CD8-positive, alpha-beta memory T cell (primary cell): ENCODE data around the gene TMEFF1. TPM values are rescaled to one million over a fixed set of nuclear protein-coding genes. Genes with fewer than 3 reads are reported as not detected.
A peak's percentile ranks its signal among the peaks of the same experiment; 100 is the strongest.
"Not testable (repeated sequence)": the region's sequence is repeated elsewhere in the genome, so short reads cannot be mapped to it uniquely, and the experiment has no call there.

ENCODE experiments used
- CTCF ChIA-PET: fragments of 350-600 bp; sonication (Branson Sonifier 250); formaldehyde crosslinking; loops from one replicate; lab custom pipeline; 2021; ENCODE audit warnings: antibody characterized with exemption; lab: Charles Lee
- POLR2A ChIA-PET: fragments of 350-600 bp; sonication (Branson Sonifier 250); formaldehyde crosslinking; loops from one replicate; lab custom pipeline; 2021; ENCODE audit warnings: antibody characterized with exemption; lab: Charles Lee
- DNase-seq, 5 donors: peaks; one replicate each; pipeline versions ENCODE4 v3.0.0 to v3.0.0-alpha.2; 2020 to 2022; ENCODE audit warnings: mixed read lengths in 1 of 5
- H3K27ac ChIP-seq: one replicate; pipeline ENCODE4 v1.7.0; 2013; ENCODE audit warnings: low read depth, mild to moderate bottlenecking, low read length, moderate library complexity
- H3K27me3 ChIP-seq: 2 replicates; pipeline ENCODE4 v1.7.0; 2013; ENCODE audit warnings: low read length, mild to moderate bottlenecking; ENCODE audit not compliant: insufficient read depth, poor library complexity, severe bottlenecking
- H3K36me3 ChIP-seq: 2 replicates; pipeline ENCODE4 v1.7.0; 2013; ENCODE audit warnings: mild to moderate bottlenecking, low read length, moderate library complexity; ENCODE audit not compliant: insufficient read depth
- H3K4me1 ChIP-seq: 2 replicates; pipeline ENCODE4 v1.7.0; 2013; ENCODE audit warnings: mild to moderate bottlenecking, low read length, moderate library complexity; ENCODE audit not compliant: insufficient read depth
- H3K4me3 ChIP-seq: 2 replicates; pipeline ENCODE4 v1.7.0; 2013; ENCODE audit warnings: mild to moderate bottlenecking, low read length
- H3K9me3 ChIP-seq: 2 replicates; pipeline ENCODE4 v1.7.0; 2013; ENCODE audit warnings: mild to moderate bottlenecking, low read length
- H3K27ac Mint-ChIP-seq, 8 donors: one replicate each; pipeline ENCODE4 v1.8.0; 2020 to 2021; ENCODE audit warnings: mixed read lengths in 8 of 8, mild to moderate bottlenecking in 6 of 8, inconsistent platforms in 3 of 8, moderate library complexity in 3 of 8
- H3K27me3 Mint-ChIP-seq, 2 donors: one replicate each; pipeline ENCODE4 v1.8.0; 2020 to 2021; ENCODE audit warnings: mixed read lengths in 2 of 2, mild to moderate bottlenecking in 1 of 2, moderate library complexity in 1 of 2
- H3K36me3 Mint-ChIP-seq, 3 donors: one replicate each; pipeline ENCODE4 v1.8.0; 2020 to 2021; ENCODE audit warnings: mixed read lengths in 3 of 3, inconsistent platforms in 1 of 3, mild to moderate bottlenecking in 1 of 3
- H3K4me1 Mint-ChIP-seq, 3 donors: one replicate each; pipeline ENCODE4 v1.8.0; 2020 to 2021; ENCODE audit warnings: mixed read lengths in 3 of 3, inconsistent platforms in 1 of 3, mild to moderate bottlenecking in 1 of 3
- H3K4me3 Mint-ChIP-seq, 7 donors: one replicate each; pipeline ENCODE4 v1.8.0; 2020 to 2021; ENCODE audit warnings: mixed read lengths in 7 of 7, mild to moderate bottlenecking in 6 of 7, moderate library complexity in 4 of 7, inconsistent platforms in 2 of 7
- H3K9me3 Mint-ChIP-seq, 5 donors: one replicate each; pipeline ENCODE4 v1.8.0; 2020 to 2022; ENCODE audit warnings: mixed read lengths in 5 of 5, mild to moderate bottlenecking in 3 of 5, moderate library complexity in 2 of 5, inconsistent platforms in 1 of 5
- polyA plus RNA-seq: library from polyadenylated mRNA; unstranded; fragments of 300-500 nt; fragmentation: Illumina TruSeq; gene quantifications from one replicate; pipeline ENCODE4 v1.2.3, GENCODE V29; 2021
- total RNA-seq, 2 experiments: library from RNA; stranded (reverse); gene quantifications; one replicate each; pipeline ENCODE4 v1.2.3, GENCODE V29; 2021

Gene TMEFF1
- total and polyA plus RNA-seq, 3 experiments from 2014 or later, result 0.37 to 0.38 TPM; not detected in 1

DNA sequence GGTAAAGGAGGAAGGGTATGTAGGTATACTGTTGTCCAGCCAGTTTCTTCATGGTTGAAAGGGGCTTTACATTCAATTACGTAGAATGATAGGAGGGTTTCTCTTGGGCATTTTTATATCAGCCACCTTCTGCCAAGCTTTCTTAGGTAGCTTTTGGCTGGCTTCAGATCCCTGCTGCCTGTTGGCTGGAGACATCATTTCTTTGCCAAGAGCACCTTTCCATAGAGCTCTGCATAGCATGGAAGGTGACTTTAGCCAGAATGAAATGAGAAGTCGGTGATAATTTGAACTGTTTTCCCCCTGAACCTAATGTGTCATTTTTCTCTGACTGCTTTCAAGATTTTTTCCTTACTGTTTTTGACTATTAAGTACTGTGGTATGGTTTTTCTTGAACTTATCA lies 26.9 kb downstream of the TMEFF1 start:
- H3K4me3 Mint-ChIP-seq, result no peak overlapping the region
- no peak for DNase-seq
- H3K4me1 Mint-ChIP-seq, result no peaks in the 10 kb centered on the region
- Histone ChIP-seq H3K4me1 (no peaks in the 10 kb centered on the region), H3K36me3 (no peaks in the 10 kb centered on the region), H3K9me3 (no peaks in the 10 kb centered on the region), H3K27ac (no peak overlapping the region), H3K4me3 (no peak overlapping the region), H3K27me3 (no peaks in the 10 kb centered on the region)
- ChIA-PET POLR2A (no interaction called here), CTCF (no interaction called here)
- no peaks in the 10 kb centered on the region for H3K27me3 Mint-ChIP-seq
- no peaks in the 10 kb centered on the region for H3K9me3 Mint-ChIP-seq
- no peaks in the 10 kb centered on the region for H3K36me3 Mint-ChIP-seq
- no peak overlapping the region for H3K27ac Mint-ChIP-seq

DNA sequence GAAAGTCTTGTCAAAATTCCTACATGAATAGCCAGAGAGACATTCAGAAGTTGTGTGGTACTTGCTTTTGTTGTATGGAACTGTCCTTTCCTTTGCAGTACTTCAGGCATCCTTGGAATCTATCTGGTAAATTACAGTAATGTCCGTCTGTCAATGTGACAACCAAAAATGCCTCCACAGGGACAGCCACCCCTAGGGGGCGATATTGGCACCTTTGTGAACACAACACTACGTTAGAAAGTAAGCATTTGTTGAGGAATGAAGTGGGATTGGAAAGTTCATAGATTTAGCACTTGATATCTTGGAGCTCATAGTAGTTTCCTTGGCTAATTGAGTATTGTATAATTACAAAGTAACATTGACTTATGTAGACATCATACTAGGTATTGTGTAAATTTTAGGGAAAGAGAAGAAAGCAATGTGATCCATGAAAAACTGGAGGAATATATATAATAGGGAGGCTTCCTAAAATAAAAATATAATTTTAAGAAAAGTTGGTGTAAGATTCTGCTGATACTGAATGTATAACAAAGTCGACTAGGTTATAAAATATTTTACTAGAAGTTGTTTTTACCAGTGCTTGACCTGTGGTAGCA lies 32.7 kb downstream of the TMEFF1 start:
- Mint-ChIP-seq H3K27me3 (peaks cover 0 to 2% of the 10 kb centered on the region in 2 donors), H3K36me3 (peaks cover 0 to 18% (median 4%) of the 10 kb centered on the region in 3 donors), H3K27ac (no peak overlapping the region), H3K4me3 (no peak overlapping the region), H3K4me1 (no peaks in the 10 kb centered on the region), H3K9me3 (peaks cover 0 to 2% (median 0%) of the 10 kb centered on the region in 5 donors)
- CTCF ChIA-PET, result interaction anchor here (1.0 kb wide), 1 partner anchor 9 kb away, joined by 5 read pairs; no protein-coding TSS in a partner anchor
- POLR2A ChIA-PET, result no interaction called here
- Histone ChIP-seq H3K36me3 (no peaks in the 10 kb centered on the region), H3K27me3 (no peaks in the 10 kb centered on the region), H3K4me3 (no peak overlapping the region), H3K4me1 (no peaks in the 10 kb centered on the region), H3K9me3 (no peaks in the 10 kb centered on the region), H3K27ac (no peak overlapping the region)
- peak; percentile 1 to 59 (median 30) for DNase-seq

DNA sequence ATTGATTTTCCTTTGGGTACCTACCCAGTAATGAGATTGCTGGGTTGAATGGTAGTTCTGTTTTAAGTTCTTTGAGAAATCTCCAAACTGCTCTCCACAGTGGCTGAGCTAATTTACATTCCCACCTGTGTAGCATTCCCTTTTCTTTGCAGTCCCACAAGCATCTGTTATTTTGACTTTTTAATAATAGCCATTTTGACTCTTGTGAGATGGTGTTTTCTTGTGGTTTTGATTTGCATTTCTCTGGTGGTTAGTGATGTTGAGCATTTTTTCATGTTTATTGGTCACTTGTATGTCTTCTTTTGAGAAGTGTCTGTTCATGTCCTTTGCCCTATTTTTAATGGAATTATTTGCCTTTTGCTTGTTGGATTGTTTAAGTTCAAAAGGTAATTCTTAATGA lies 34.4 kb downstream of the TMEFF1 start:
- H3K4me1 ChIP-seq, H3K4me3 ChIP-seq, POLR2A ChIA-PET, H3K9me3 Mint-ChIP-seq, CTCF ChIA-PET, H3K36me3 ChIP-seq, DNase-seq, H3K27ac Mint-ChIP-seq, H3K4me1 Mint-ChIP-seq, H3K9me3 ChIP-seq, H3K27me3 Mint-ChIP-seq, H3K4me3 Mint-ChIP-seq, H3K27me3 ChIP-seq, H3K27ac ChIP-seq: not testable (repeated sequence)
- peaks cover 0 to 26% (median 4%) of the 10 kb centered on the region in 3 donors for H3K36me3 Mint-ChIP-seq

DNA sequence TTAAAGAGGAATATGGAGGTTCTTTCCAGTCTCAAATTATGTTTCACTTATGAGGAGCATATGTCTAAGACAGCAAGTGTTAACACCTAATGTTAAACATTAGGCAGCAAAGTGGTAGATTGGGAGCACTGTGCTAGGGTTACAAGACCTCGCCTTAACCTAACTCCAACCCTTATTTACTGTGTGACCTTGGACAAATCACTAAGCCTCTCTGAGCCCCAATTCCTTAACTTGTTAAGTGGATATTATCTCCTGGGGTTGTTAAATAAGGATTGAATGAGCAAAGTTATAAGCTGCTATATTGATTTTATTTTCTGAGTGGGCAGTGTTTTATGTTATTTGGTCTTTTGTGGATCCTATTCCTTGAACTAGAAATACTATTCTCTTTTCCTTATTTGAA lies 38.3 kb downstream of the TMEFF1 start:
- peaks cover 0 to 26% (median 4%) of the 10 kb centered on the region in 3 donors for H3K36me3 Mint-ChIP-seq
- POLR2A ChIA-PET, result no interaction called here
- CTCF ChIA-PET, result no interaction called here
- no peak overlapping the region for H3K27ac ChIP-seq
- peaks cover 0 to 2% of the 10 kb centered on the region in 2 donors for H3K27me3 Mint-ChIP-seq
- no peaks in the 10 kb centered on the region for H3K4me1 ChIP-seq
- H3K4me3 Mint-ChIP-seq, result no peak overlapping the region
- H3K27ac Mint-ChIP-seq, result no peak overlapping the region
- no peak overlapping the region for H3K4me3 ChIP-seq
- no peaks in the 10 kb centered on the region for H3K4me1 Mint-ChIP-seq
- H3K27me3 ChIP-seq, result no peaks in the 10 kb centered on the region
- peaks cover 0 to 2% (median 0%) of the 10 kb centered on the region in 5 donors for H3K9me3 Mint-ChIP-seq
- H3K9me3 ChIP-seq, result no peaks in the 10 kb centered on the region
- DNase-seq, result no peak
- no peaks in the 10 kb centered on the region for H3K36me3 ChIP-seq

DNA sequence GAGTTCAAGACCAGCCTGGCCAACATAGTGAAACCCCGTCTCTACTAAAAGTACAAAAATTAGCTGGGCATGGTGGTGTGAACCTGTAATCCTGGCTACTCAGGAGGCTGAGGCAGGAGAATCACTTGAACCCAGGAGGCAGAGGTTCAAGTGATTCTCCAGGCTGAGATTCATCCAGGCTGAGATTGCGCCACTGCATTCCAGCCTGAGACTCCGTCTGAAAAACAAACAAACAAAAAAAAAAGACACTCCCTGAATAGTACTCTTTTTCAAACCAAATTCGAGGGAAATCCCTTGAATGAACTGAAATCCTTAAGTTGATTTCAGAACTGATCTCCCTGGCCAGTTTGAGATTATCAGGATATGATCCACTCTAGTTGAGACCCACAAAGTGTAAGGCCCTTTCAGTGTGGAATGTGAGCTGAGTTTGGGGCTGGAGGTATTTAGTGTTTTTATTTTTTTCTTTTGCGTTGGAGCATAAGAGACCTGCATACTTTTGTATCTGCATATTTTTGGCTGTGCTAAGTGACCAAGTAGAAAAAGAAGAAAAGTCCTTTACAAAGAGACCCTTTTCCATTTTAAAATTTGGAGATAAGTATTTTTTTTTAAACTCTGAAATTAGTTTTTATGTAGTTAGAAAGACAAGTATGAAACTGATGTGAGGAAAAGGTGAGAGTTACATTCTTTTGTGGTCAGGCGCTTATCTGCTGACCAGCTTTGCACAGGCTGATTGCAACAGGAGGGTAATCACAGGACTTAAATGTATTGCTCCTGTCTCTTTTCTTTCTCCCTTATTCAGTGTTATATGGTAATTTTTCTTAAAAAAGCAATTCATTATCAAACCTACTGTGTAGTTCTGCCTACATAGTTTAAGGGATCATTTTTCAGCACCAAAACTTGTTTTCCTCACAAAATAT lies 42.9 kb downstream of the TMEFF1 start:
- Mint-ChIP-seq H3K27me3 (no peaks in the 10 kb centered on the region), H3K27ac (no peak overlapping the region), H3K36me3 (peaks cover 0 to 6% (median 0%) of the 10 kb centered on the region in 3 donors), H3K9me3 (no peaks in the 10 kb centered on the region), H3K4me3 (no peak overlapping the region), H3K4me1 (no peaks in the 10 kb centered on the region)
- no peaks in the 10 kb centered on the region for H3K27me3 ChIP-seq
- DNase-seq, result no peak
- no peaks in the 10 kb centered on the region for H3K4me1 ChIP-seq
- ChIA-PET POLR2A (no interaction called here), CTCF (interaction anchor here (1.8 kb wide), 1 partner anchor 10 kb away, joined by 5 read pairs; no protein-coding TSS in a partner anchor)
- no peak overlapping the region for H3K4me3 ChIP-seq
- H3K27ac ChIP-seq, result no peak overlapping the region
- no peaks in the 10 kb centered on the region for H3K9me3 ChIP-seq
- H3K36me3 ChIP-seq, result no peaks in the 10 kb centered on the region

DNA sequence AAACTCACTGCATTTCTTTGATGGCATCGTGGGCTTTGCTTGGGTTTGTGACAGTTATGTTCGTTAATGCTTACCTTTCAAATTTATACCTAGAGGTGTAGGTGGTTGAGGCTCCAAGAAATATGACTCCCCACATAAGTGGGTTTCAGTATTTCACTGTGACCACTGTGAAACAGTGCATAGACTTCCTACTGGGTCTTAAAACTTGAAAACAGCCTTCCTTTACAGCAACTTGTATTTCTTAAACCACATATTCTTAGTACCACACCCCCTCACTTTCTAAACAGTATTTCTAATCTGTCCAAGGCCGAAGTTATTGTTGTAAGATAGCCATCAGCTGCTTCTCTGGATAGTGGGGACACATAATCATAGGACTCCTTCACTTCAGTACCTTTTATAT lies 48.3 kb downstream of the TMEFF1 start:
- Mint-ChIP-seq H3K27me3 (no peaks in the 10 kb centered on the region), H3K27ac (no peak overlapping the region), H3K4me1 (no peaks in the 10 kb centered on the region), H3K4me3 (no peak overlapping the region), H3K9me3 (no peaks in the 10 kb centered on the region), H3K36me3 (peaks cover 0 to 7% (median 5%) of the 10 kb centered on the region in 3 donors)
- no peaks in the 10 kb centered on the region for H3K27me3 ChIP-seq
- no peak overlapping the region for H3K27ac ChIP-seq
- H3K4me3 ChIP-seq, result no peak overlapping the region
- no peaks in the 10 kb centered on the region for H3K9me3 ChIP-seq
- ChIA-PET CTCF (no interaction called here), POLR2A (no interaction called here)
- no peak for DNase-seq
- no peaks in the 10 kb centered on the region for H3K4me1 ChIP-seq
- H3K36me3 ChIP-seq, result no peaks in the 10 kb centered on the region

DNA sequence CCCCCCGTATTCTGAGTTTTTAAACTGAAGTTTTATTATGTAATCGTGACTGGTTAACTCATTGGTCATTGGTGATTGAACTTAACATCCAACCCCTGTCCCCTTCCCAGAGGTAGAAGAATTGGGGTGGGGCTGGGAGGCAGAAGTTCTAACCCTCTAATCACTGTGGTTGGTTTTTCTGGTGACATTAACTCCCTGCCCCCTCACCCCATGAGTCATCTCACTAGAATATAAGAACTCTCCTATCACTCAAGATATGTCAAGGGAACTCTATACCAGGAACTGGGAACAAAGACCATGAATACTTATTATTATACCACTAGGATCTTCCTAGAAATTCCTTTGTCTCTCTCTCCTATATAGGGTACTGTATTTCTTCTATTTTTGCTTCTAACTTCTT lies 52.6 kb downstream of the TMEFF1 start:
- Histone ChIP-seq H3K4me3 (no peak overlapping the region), H3K27me3 (no peaks in the 10 kb centered on the region), H3K4me1 (no peaks in the 10 kb centered on the region), H3K27ac (no peak overlapping the region), H3K9me3 (no peaks in the 10 kb centered on the region), H3K36me3 (no peaks in the 10 kb centered on the region)
- CTCF ChIA-PET, result no interaction called here
- no peak overlapping the region for H3K27ac Mint-ChIP-seq
- H3K27me3 Mint-ChIP-seq, result no peaks in the 10 kb centered on the region
- H3K36me3 Mint-ChIP-seq, result peaks cover 2 to 15% (median 5%) of the 10 kb centered on the region in 3 donors
- H3K4me3 Mint-ChIP-seq, result no peak overlapping the region
- no peaks in the 10 kb centered on the region for H3K4me1 Mint-ChIP-seq
- DNase-seq, result no peak
- peaks cover 0 to 10% (median 3%) of the 10 kb centered on the region in 5 donors for H3K9me3 Mint-ChIP-seq
- POLR2A ChIA-PET, result no interaction called here

DNA sequence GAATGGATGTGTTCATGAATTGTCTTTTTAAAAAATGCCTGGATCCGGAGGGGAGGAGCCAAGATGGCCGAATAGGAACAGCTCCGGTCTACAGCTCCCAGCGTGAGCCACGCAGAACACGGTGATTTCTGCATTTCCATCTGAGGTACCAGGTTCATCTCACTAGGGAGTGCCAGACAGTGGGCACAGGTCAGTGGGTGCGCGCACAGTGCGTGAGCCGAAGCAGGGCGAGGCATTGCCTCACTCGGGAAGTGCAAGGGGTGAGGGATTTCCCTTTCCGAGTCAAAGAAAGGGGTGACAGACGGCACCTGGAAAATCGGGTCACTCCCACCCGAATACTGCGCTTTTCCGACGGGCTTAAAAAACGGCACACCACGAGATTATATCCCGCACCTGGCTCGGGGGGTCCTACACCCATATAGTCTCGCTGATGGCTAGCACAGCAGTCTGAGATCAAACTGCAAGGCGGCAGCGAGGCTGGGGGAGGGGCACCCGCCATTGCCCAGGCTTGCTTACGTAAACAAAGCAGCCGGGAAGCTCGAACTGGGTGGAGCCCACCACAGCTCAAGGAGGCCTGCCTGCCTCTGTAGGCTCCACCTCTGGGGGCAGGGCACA lies 54.3 kb downstream of the TMEFF1 start:
- POLR2A ChIA-PET, H3K27me3 Mint-ChIP-seq: not testable (repeated sequence)

More for the DNA sequence above, 54.3 kb downstream of the TMEFF1 start:
- DNase-seq, H3K4me1 Mint-ChIP-seq, H3K36me3 ChIP-seq, H3K27me3 ChIP-seq, H3K9me3 ChIP-seq, CTCF ChIA-PET, H3K27ac ChIP-seq, H3K4me3 Mint-ChIP-seq, H3K4me1 ChIP-seq, H3K4me3 ChIP-seq: not testable (repeated sequence)
- H3K9me3 Mint-ChIP-seq, result peaks cover 0 to 10% (median 3%) of the 10 kb centered on the region in 5 donors
- peaks cover 2 to 15% (median 5%) of the 10 kb centered on the region in 3 donors for H3K36me3 Mint-ChIP-seq
- peak overlapping the region in 1 of 8 donors; percentile 50 for H3K27ac Mint-ChIP-seq
